Breast epithelium (tissue), 3 donors: ENCODE measurements around the gene RTEL1.

Experiments used
- POLR2A ChIP-seq: fragments of 450-650 bp; IDR thresholded peaks from one replicate; pipeline ENCODE4 v1.6.1; 2016; ENCODE audit warnings: antibody characterized with exemption, mild to moderate bottlenecking, moderate library complexity
- POLR2AphosphoS5 ChIP-seq, 3 donors: sonication (generic); formaldehyde crosslinking; IDR thresholded peaks; one replicate each; pipeline ENCODE4 v1.6.1; 2017; ENCODE audit warnings: antibody characterized with exemption in 3 of 3
- TF ChIP-seq, protein P1 (sequence below), 3 donors: fragments of 450-650 bp; IDR thresholded peaks; one replicate each; pipeline ENCODE4 v1.5.1; 2016 to 2017; ENCODE audit warnings: antibody characterized with exemption in 3 of 3, mild to moderate bottlenecking in 3 of 3, moderate library complexity in 3 of 3

DNA sequence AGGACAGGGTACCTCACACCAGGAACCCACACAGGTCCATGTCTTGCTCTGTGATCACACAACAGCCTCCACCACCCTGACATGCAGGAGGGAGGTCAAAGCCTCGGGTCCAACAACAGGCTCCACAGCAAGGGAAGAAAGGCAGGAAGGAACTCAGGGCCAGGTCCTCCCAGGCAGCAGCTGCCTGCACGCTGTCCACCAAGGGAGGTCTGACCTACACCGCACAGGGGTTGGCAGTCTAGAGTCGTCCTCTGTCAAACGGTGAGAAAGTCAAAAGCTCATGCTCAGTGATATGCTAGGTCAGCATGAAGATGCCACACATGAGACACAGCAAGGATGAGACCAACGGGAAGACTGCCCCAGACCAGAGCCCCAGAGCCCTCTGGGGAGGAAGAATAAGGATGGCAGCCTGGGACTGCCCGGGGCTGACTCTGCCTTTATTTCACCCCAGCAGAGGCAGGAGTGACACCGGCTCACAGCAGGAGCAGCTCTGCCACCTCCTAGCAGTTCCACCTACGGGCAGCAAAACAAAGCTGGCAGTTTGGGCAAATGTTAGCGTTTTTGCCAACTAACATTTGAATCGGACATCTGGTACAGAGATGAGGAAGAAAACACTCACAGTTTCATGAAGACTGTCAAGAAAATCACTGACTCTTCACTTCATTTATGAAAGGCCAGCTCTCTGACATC, 39.7 kb upstream of the RTEL1 start:
- TF ChIP-seq POLR2AphosphoS5 (IDR thresholded peaks at IDR 0.05): no peak
- TF ChIP-seq, protein P1, sequence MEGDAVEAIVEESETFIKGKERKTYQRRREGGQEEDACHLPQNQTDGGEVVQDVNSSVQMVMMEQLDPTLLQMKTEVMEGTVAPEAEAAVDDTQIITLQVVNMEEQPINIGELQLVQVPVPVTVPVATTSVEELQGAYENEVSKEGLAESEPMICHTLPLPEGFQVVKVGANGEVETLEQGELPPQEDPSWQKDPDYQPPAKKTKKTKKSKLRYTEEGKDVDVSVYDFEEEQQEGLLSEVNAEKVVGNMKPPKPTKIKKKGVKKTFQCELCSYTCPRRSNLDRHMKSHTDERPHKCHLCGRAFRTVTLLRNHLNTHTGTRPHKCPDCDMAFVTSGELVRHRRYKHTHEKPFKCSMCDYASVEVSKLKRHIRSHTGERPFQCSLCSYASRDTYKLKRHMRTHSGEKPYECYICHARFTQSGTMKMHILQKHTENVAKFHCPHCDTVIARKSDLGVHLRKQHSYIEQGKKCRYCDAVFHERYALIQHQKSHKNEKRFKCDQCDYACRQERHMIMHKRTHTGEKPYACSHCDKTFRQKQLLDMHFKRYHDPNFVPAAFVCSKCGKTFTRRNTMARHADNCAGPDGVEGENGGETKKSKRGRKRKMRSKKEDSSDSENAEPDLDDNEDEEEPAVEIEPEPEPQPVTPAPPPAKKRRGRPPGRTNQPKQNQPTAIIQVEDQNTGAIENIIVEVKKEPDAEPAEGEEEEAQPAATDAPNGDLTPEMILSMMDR (IDR thresholded peaks at IDR 0.05): no peak
- TF ChIP-seq POLR2A: no peak
